ENCODE measurements around the gene SLC31A1.

DNA sequence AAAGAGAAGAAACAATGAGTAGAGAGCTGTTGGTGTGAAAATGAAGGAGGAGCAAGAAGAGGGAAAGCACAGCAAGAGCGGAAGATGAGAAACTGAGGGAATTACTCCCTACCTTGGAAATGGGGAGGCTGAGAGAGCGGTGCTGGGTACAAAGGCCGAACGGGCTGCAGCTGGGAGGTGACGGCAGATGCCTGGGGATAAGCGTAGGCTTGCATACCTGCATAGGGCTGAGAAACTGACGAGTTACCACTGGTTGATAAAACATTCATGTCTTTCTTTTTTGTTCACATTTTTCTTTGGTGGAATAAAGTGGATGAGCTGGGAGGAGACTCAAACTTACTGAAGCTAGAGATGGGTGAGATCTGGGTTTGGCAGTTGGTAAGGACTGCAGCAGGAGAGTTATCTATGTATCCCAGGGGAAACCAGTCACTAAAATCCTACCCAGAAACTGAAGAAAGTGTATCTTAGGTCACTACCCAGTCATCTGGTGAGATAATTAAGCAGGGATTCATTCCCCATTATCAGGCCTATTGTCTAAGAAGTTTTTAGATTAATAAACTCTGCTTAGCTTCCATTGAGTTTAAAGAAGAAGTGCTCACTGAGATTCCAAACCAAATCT, 35.1 kb upstream of the SLC31A1 start:
- TF ChIP-seq, protein P1, sequence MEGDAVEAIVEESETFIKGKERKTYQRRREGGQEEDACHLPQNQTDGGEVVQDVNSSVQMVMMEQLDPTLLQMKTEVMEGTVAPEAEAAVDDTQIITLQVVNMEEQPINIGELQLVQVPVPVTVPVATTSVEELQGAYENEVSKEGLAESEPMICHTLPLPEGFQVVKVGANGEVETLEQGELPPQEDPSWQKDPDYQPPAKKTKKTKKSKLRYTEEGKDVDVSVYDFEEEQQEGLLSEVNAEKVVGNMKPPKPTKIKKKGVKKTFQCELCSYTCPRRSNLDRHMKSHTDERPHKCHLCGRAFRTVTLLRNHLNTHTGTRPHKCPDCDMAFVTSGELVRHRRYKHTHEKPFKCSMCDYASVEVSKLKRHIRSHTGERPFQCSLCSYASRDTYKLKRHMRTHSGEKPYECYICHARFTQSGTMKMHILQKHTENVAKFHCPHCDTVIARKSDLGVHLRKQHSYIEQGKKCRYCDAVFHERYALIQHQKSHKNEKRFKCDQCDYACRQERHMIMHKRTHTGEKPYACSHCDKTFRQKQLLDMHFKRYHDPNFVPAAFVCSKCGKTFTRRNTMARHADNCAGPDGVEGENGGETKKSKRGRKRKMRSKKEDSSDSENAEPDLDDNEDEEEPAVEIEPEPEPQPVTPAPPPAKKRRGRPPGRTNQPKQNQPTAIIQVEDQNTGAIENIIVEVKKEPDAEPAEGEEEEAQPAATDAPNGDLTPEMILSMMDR (IDR thresholded peaks at IDR 0.05), result no peak
- no peak for TF ChIP-seq POLR2A (IDR thresholded peaks at IDR 0.05)
